ENCODE results near the gene GLIS2. TPM values are rescaled to one million over a fixed set of nuclear protein-coding genes. Genes with fewer than 3 reads are reported as not detected.
A peak's percentile ranks its signal among the peaks of the same experiment; 100 is the strongest.

Gene GLIS2
- total RNA-seq, 1 experiment from 2014 or later, result 44.2 TPM

DNA sequence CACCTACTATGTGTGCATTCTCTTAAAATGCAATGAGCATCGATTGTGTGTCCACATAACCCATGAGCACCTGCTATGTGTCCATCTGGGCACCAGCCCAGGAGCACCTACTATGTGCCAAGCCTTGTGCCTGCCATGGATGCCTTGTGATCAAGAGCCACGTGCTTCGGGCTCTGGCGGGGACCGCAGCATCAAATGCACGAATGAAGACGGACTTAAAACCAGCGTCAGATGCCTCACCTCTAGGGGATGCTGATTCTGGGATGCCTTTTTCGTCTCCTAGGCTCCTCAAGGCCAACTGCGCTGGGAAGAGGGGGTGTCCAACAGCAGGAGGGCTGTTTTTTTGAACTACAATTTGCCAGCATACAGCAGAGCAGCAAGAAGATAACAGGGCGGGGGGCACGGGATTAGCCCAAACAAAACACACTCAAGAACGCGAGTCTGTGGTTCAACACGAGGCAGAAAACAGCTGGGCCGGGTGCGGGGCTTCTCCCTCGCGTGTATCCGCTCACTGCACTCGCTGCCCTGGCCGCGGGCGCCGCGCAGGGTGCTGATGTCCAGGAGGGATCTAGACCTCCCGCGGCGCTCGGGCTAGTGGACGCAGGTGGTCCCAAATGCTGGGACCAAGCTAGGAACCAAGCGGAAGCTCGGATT is 1.2 kb upstream of the GLIS2 start:
- peaks cover 19% of the 10 kb centered on the region for H4K20me1 ChIP-seq (ENCODE audit: insufficient read depth)
- H2AFZ ChIP-seq, result peak overlapping the region; percentile 70
- BruUV-seq (replicated peaks), result TSS peak; percentile 73
- no peaks in the 10 kb centered on the region for H3K27me3 ChIP-seq (ENCODE audit: insufficient read depth, low read depth)
- H3K9me3 ChIP-seq (ENCODE audit: insufficient read depth, low read depth), result no peaks in the 10 kb centered on the region
- H3K36me3 ChIP-seq (ENCODE audit: low read depth), result no peaks in the 10 kb centered on the region
- peak overlapping the region; percentile 87 for H3K4me2 ChIP-seq
- peaks cover 26% of the 10 kb centered on the region for H3K4me1 ChIP-seq (replicated peaks; ENCODE audit: insufficient read depth)
- ChIA-PET POLR2A (ENCODE audit: unreplicated experiment) (no interaction called here), CTCF (interaction anchor here (0.6 kb wide), 2 partner anchors 78 to 310 kb away, joined by 4 to 6 read pairs; no protein-coding TSS in a partner anchor)
- peak overlapping the region; percentile 60 for H3K4me3 ChIP-seq
- no peak for DNase-seq
- H3K27ac ChIP-seq, result no peak overlapping the region
- H3K79me2 ChIP-seq (ENCODE audit: low read depth), result peaks cover 22% of the 10 kb centered on the region
- no peaks in the 10 kb centered on the region for H3K9me2 ChIP-seq (ENCODE audit: insufficient read depth)
- intact Hi-C loops (cut with micrococcal nuclease; ENCODE audit: unreplicated experiment), result loop anchor here (5.0 kb wide), 1 partner anchor 42 kb away; the partner anchor contains the start of gene TFAP4
- TF ChIP-seq, protein P1, sequence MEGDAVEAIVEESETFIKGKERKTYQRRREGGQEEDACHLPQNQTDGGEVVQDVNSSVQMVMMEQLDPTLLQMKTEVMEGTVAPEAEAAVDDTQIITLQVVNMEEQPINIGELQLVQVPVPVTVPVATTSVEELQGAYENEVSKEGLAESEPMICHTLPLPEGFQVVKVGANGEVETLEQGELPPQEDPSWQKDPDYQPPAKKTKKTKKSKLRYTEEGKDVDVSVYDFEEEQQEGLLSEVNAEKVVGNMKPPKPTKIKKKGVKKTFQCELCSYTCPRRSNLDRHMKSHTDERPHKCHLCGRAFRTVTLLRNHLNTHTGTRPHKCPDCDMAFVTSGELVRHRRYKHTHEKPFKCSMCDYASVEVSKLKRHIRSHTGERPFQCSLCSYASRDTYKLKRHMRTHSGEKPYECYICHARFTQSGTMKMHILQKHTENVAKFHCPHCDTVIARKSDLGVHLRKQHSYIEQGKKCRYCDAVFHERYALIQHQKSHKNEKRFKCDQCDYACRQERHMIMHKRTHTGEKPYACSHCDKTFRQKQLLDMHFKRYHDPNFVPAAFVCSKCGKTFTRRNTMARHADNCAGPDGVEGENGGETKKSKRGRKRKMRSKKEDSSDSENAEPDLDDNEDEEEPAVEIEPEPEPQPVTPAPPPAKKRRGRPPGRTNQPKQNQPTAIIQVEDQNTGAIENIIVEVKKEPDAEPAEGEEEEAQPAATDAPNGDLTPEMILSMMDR (conservative IDR thresholded peaks at IDR 0.05), result no peak
- no peak for TF ChIP-seq EZH2 (IDR thresholded peaks at IDR 0.05; ENCODE audit: low read depth)
- H3F3A ChIP-seq (ENCODE audit: insufficient read depth, low read depth), result peaks cover 40% of the 10 kb centered on the region

DNA sequence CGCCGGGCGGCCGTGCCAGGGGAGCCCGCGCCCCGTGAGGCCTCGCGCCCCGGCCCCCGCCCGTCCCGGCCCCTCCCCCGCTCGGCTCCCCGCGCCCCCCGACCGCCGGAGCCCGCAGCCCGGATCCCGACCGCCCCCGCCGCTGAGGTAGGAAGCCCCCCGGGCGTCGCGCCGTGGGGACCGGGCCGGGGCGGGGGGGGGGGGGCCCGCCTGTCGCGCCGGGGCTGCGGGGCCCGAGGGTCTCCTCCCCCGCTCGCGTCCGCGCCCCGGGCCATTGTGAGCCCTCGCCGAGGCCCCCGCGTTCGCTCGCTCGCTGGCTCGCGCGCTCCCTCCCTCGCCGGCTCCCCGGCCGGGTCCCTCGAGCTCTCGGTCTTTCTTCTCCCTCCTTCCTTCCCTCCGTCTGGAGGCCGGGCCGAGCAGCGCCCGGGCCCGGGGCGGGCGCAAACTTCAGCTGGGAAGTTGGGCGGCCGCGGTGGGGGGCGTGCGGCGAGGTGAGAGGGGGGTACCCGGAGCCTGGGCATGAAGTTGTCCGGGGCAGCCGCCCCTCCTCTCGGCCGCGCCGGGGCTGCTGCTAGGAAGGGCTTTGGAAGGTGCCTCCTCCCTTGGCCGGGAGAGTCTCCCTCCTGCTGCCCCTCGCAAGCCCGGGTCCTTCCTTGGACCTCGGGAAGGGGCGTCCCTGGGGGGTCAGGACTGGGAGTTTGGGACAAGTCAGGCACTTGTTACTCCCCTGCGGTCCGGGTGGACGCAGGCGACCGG is 419 bp downstream of the GLIS2 start:
- no TSS peak for BruUV-seq (replicated peaks)

More for the DNA sequence above, 419 bp downstream of the GLIS2 start:
- H3K79me2 ChIP-seq (ENCODE audit: low read depth), result peaks cover 23% of the 10 kb centered on the region
- peaks cover 26% of the 10 kb centered on the region for H4K20me1 ChIP-seq (ENCODE audit: insufficient read depth)
- peaks cover 20% of the 10 kb centered on the region for H3K4me1 ChIP-seq (replicated peaks; ENCODE audit: insufficient read depth)
- peak overlapping the region; percentile 86 for H2AFZ ChIP-seq
- H3K27ac ChIP-seq, result no peak overlapping the region
- H3K36me3 ChIP-seq (ENCODE audit: low read depth), result no peaks in the 10 kb centered on the region
- peak overlapping the region; percentile 98 for H3K4me2 ChIP-seq
- CTCF ChIA-PET, result interaction anchor here (0.5 to 1.3 kb wide), 4 partner anchors 8 to 116 kb away, joined by 3 to 21 read pairs (median 4); no protein-coding TSS in a partner anchor
- no peaks in the 10 kb centered on the region for H3K27me3 ChIP-seq (ENCODE audit: insufficient read depth, low read depth)
- H3K9me3 ChIP-seq (ENCODE audit: insufficient read depth, low read depth), result no peaks in the 10 kb centered on the region
- intact Hi-C loops (cut with micrococcal nuclease; ENCODE audit: unreplicated experiment), result loop anchor here (5.0 kb wide), 1 partner anchor 44 kb away; the partner anchor contains the start of gene TFAP4
- peak in 1 of 2 experiments; percentile 42 for DNase-seq
- H3K4me3 ChIP-seq, result peak overlapping the region; percentile 78
- TF ChIP-seq, protein P1 (conservative IDR thresholded peaks at IDR 0.05), result no peak
- no peak for TF ChIP-seq EZH2 (IDR thresholded peaks at IDR 0.05; ENCODE audit: low read depth)
- H3K9me2 ChIP-seq (ENCODE audit: insufficient read depth), result no peaks in the 10 kb centered on the region
- POLR2A ChIA-PET (ENCODE audit: unreplicated experiment), result interaction anchor here (0.6 kb wide), 1 partner anchor 22 kb away, joined by 14 read pairs; no protein-coding TSS in a partner anchor
- H3F3A ChIP-seq (ENCODE audit: insufficient read depth, low read depth), result peaks cover 29% of the 10 kb centered on the region

All from PC-9 (cell line).